ENCODE results near the gene AFAP1L2. TPM values are rescaled to one million over a fixed set of nuclear protein-coding genes. Genes with fewer than 3 reads are reported as not detected.

AFAP1L2 gene
- total RNA-seq, result 0.94 TPM

GRCh38 chr10:114404171-114405010 lies at the start of gene AFAP1L2:
Gene AFAP1L2, minus strand, starts transcription at chr10:114404502. Its CDS starts 47 bp downstream, at chr10:114404455.
- H3K27me3 ChIP-seq (ENCODE audit: insufficient read depth, low read length), result peaks cover 46% of the 10 kb centered on the region
- H3K4me3 ChIP-seq (ENCODE audit: low read length), result no peak within 1 kb of the TSS
- H3K4me1 ChIP-seq (ENCODE audit: insufficient read depth, low read length), result no peaks in the 10 kb centered on the region
- no peaks in the 10 kb centered on the region for H3K9me3 ChIP-seq (ENCODE audit: low read depth, low read length)

GRCh38 chr10:114453576-114453975 lies 49.3 kb upstream of the AFAP1L2 start:
- Histone ChIP-seq H3K27me3 (ENCODE audit: insufficient read depth, low read length) (no peaks in the 10 kb centered on the region), H3K9me3 (ENCODE audit: low read depth, low read length) (no peaks in the 10 kb centered on the region), H3K4me1 (ENCODE audit: insufficient read depth, low read length) (no peaks in the 10 kb centered on the region), H3K4me3 (ENCODE audit: low read length) (no peak overlapping the region)

- Histone ChIP-seq H3K4me1 (ENCODE audit: insufficient read depth, low read length) (no peaks in the 10 kb centered on the region), H3K4me3 (ENCODE audit: low read length) (no peak overlapping the region), H3K27me3 (ENCODE audit: insufficient read depth, low read length) (no peaks in the 10 kb centered on the region), H3K9me3 (ENCODE audit: low read depth, low read length) (no peaks in the 10 kb centered on the region)
Observed at GRCh38 chr10:114448897-114449296, 44.6 kb upstream of the AFAP1L2 start.

- Histone ChIP-seq H3K27me3 (ENCODE audit: insufficient read depth, low read length) (no peaks in the 10 kb centered on the region), H3K4me1 (ENCODE audit: insufficient read depth, low read length) (no peaks in the 10 kb centered on the region), H3K9me3 (ENCODE audit: low read depth, low read length) (no peaks in the 10 kb centered on the region), H3K4me3 (ENCODE audit: low read length) (no peak overlapping the region)
Observed at GRCh38 chr10:114445332-114445731, 41.0 kb upstream of the AFAP1L2 start.

GRCh38 chr10:114444819-114445218 lies 40.5 kb upstream of the AFAP1L2 start:
- H3K4me3 ChIP-seq (ENCODE audit: low read length), result no peak overlapping the region
- no peaks in the 10 kb centered on the region for H3K4me1 ChIP-seq (ENCODE audit: insufficient read depth, low read length)
- H3K27me3 ChIP-seq (ENCODE audit: insufficient read depth, low read length), result no peaks in the 10 kb centered on the region
- H3K9me3 ChIP-seq (ENCODE audit: low read depth, low read length), result no peaks in the 10 kb centered on the region

- no peak overlapping the region for H3K4me3 ChIP-seq (ENCODE audit: low read length)
- H3K9me3 ChIP-seq (ENCODE audit: low read depth, low read length), result no peaks in the 10 kb centered on the region
- H3K27me3 ChIP-seq (ENCODE audit: insufficient read depth, low read length), result no peaks in the 10 kb centered on the region
- no peaks in the 10 kb centered on the region for H3K4me1 ChIP-seq (ENCODE audit: insufficient read depth, low read length)
Observed at GRCh38 chr10:114442091-114442630, 37.9 kb upstream of the AFAP1L2 start.

GRCh38 chr10:114441107-114441506 lies 36.8 kb upstream of the AFAP1L2 start:
- Histone ChIP-seq H3K4me3 (ENCODE audit: low read length) (no peak overlapping the region), H3K4me1 (ENCODE audit: insufficient read depth, low read length) (no peaks in the 10 kb centered on the region), H3K9me3 (ENCODE audit: low read depth, low read length) (no peaks in the 10 kb centered on the region)

GRCh38 chr10:114437473-114438292 lies 33.4 kb upstream of the AFAP1L2 start:
- H3K27me3 ChIP-seq (ENCODE audit: insufficient read depth, low read length), result no peaks in the 10 kb centered on the region
- no peaks in the 10 kb centered on the region for H3K4me1 ChIP-seq (ENCODE audit: insufficient read depth, low read length)
- no peak overlapping the region for H3K4me3 ChIP-seq (ENCODE audit: low read length)
- H3K9me3 ChIP-seq (ENCODE audit: low read depth, low read length), result no peaks in the 10 kb centered on the region

More at GRCh38 chr10:114441107-114441506, 36.8 kb upstream of the AFAP1L2 start:
- H3K27me3 ChIP-seq (ENCODE audit: insufficient read depth, low read length), result no peaks in the 10 kb centered on the region

GRCh38 chr10:114436941-114437340 lies 32.6 kb upstream of the AFAP1L2 start:
- Histone ChIP-seq H3K4me3 (ENCODE audit: low read length) (no peak overlapping the region), H3K4me1 (ENCODE audit: insufficient read depth, low read length) (no peaks in the 10 kb centered on the region), H3K9me3 (ENCODE audit: low read depth, low read length) (no peaks in the 10 kb centered on the region), H3K27me3 (ENCODE audit: insufficient read depth, low read length) (no peaks in the 10 kb centered on the region)

GRCh38 chr10:114432566-114433093 lies 28.3 kb upstream of the AFAP1L2 start:
- Histone ChIP-seq H3K9me3 (ENCODE audit: low read depth, low read length) (no peaks in the 10 kb centered on the region), H3K4me3 (ENCODE audit: low read length) (no peak overlapping the region), H3K4me1 (ENCODE audit: insufficient read depth, low read length) (no peaks in the 10 kb centered on the region), H3K27me3 (ENCODE audit: insufficient read depth, low read length) (no peaks in the 10 kb centered on the region)

- H3K27me3 ChIP-seq (ENCODE audit: insufficient read depth, low read length), result no peaks in the 10 kb centered on the region
- H3K9me3 ChIP-seq (ENCODE audit: low read depth, low read length), result no peaks in the 10 kb centered on the region
- no peak overlapping the region for H3K4me3 ChIP-seq (ENCODE audit: low read length)
- H3K4me1 ChIP-seq (ENCODE audit: insufficient read depth, low read length), result no peaks in the 10 kb centered on the region
Observed at GRCh38 chr10:114431414-114432135, 27.3 kb upstream of the AFAP1L2 start.

- no peak overlapping the region for H3K4me3 ChIP-seq (ENCODE audit: low read length)
- no peaks in the 10 kb centered on the region for H3K9me3 ChIP-seq (ENCODE audit: low read depth, low read length)
- H3K4me1 ChIP-seq (ENCODE audit: insufficient read depth, low read length), result no peaks in the 10 kb centered on the region
Observed at GRCh38 chr10:114430688-114431413, 26.5 kb upstream of the AFAP1L2 start.

GRCh38 chr10:114429581-114430335 lies 25.5 kb upstream of the AFAP1L2 start:
- Histone ChIP-seq H3K27me3 (ENCODE audit: insufficient read depth, low read length) (no peaks in the 10 kb centered on the region), H3K4me3 (ENCODE audit: low read length) (no peak overlapping the region), H3K9me3 (ENCODE audit: low read depth, low read length) (no peaks in the 10 kb centered on the region), H3K4me1 (ENCODE audit: insufficient read depth, low read length) (no peaks in the 10 kb centered on the region)

More at GRCh38 chr10:114430688-114431413, 26.5 kb upstream of the AFAP1L2 start:
- H3K27me3 ChIP-seq (ENCODE audit: insufficient read depth, low read length), result no peaks in the 10 kb centered on the region

All from mononuclear cell (primary cell).